HepG2 (cell line): Measurements from ENCODE around the gene PYGO2. TPM values are rescaled to one million over a fixed set of nuclear protein-coding genes. Genes with fewer than 3 reads are reported as not detected.

ENCODE experiments used
- ARNT ChIP-seq: fragments of 450-650 bp; IDR thresholded peaks from 2 replicates; pipeline ENCODE4 v1.6.1; 2017
- DMAP1 ChIP-seq: IDR thresholded peaks from 2 replicates; pipeline ENCODE4 v1.6.1; 2016
- RBM39 ChIP-seq: fragments of 200-400 bp; formaldehyde crosslinking; IDR thresholded peaks from one replicate; pipeline ENCODE4 v1.6.1; 2018; ENCODE audit warnings: antibody characterized with exemption, mild to moderate bottlenecking, low read depth, low read length; ENCODE audit not compliant: poor library complexity, severe bottlenecking
- RELA ChIP-seq: sonication (generic); formaldehyde crosslinking; IDR thresholded peaks from 2 replicates; pipeline ENCODE4 v1.4.0; 2020; ENCODE audit warnings: missing genetic modification reagents
- SNAPC2 ChIP-seq: sonication (generic); formaldehyde crosslinking; IDR thresholded peaks from 2 replicates; pipeline ENCODE4 v1.8.1; 2022; ENCODE audit warnings: mild to moderate bottlenecking, missing genetic modification reagents
- SUZ12 ChIP-seq: fragments of 150-350 bp; IDR thresholded peaks from 2 replicates; pipeline ENCODE4 v1.6.1; 2014; ENCODE audit warnings: low read depth, low read length
- THAP11 ChIP-seq: IDR thresholded peaks from 2 replicates; pipeline ENCODE4 v1.6.1; 2016; ENCODE audit warnings: missing biosample characterization, missing genetic modification reagents
- ZMAT3 ChIP-seq: sonication (generic); formaldehyde crosslinking; conservative IDR thresholded peaks from 2 replicates; pipeline ENCODE4 v1.7.0; 2021; ENCODE audit warnings: missing genetic modification reagents
- ZMYM4 ChIP-seq: sonication (generic); formaldehyde crosslinking; IDR thresholded peaks from 2 replicates; pipeline ENCODE4 v1.8.1; 2023; ENCODE audit warnings: mild to moderate bottlenecking, missing genetic modification reagents
- ZNF10 ChIP-seq: sonication (generic); formaldehyde crosslinking; IDR thresholded peaks from 2 replicates; pipeline ENCODE4 v1.4.0; 2020; ENCODE audit warnings: mild to moderate bottlenecking, low read depth, missing genetic modification reagents, borderline replicate concordance
- ZNF256 ChIP-seq: sonication (generic); formaldehyde crosslinking; conservative IDR thresholded peaks from 2 replicates; pipeline ENCODE4 v1.4.0; 2020; ENCODE audit warnings: missing genetic modification reagents
- ZNF441 ChIP-seq: sonication (generic); formaldehyde crosslinking; IDR thresholded peaks from 2 replicates; pipeline ENCODE4 v1.7.0; 2021; ENCODE audit warnings: missing genetic modification reagents, borderline replicate concordance
- ZNF605 ChIP-seq: sonication (generic); formaldehyde crosslinking; IDR thresholded peaks from 2 replicates; pipeline ENCODE4 v1.8.0; 2022; ENCODE audit warnings: mild to moderate bottlenecking, missing genetic modification reagents
- ZNF790 ChIP-seq: sonication (generic); formaldehyde crosslinking; IDR thresholded peaks from 2 replicates; pipeline ENCODE4 v1.8.0; 2022; ENCODE audit warnings: missing genetic modification reagents, mild to moderate bottlenecking, borderline replicate concordance
- polyA plus RNA-seq, 8 experiments: library from polyadenylated mRNA; depleted of rRNA in 3 of 8; stranded (reverse) in 7 of 8; unstranded in 1 of 8; fragments of >200 nt; fragmentation: Illumina TruSeq in 4 of 8; extraction: Trizol in 4 of 8; gene quantifications; 2 replicates each; pipeline versions ENCODE4 v1.2.1 to v1.2.3, GENCODE V29; 2011 to 2016; ENCODE audit warnings: low read depth in 4 of 8, missing spikeins in 1 of 8, mixed read lengths in 1 of 8; ENCODE audit not compliant: insufficient read depth in 1 of 8
- total RNA-seq, 5 experiments: library from RNA; depleted of rRNA; stranded (reverse); fragments of >200 nt; fragmentation: Illumina TruSeq; extraction: Trizol; gene quantifications; 2 replicates each; pipeline ENCODE4 v1.2.3, GENCODE V29; 2016; ENCODE audit warnings: low read depth in 1 of 5
- TF ChIP-seq, protein P1 (sequence below): IDR thresholded peaks from 2 replicates; pipeline ENCODE4 v1.6.1; 2016; ENCODE audit warnings: low read depth, missing genetic modification reagents, missing compliant biosample characterization
- TF ChIP-seq, protein P2 (sequence below): IDR thresholded peaks from 2 replicates; pipeline ENCODE4 v1.6.1; 2018; ENCODE audit warnings: missing genetic modification reagents, mild to moderate bottlenecking, missing compliant biosample characterization
- TF ChIP-seq, protein P3 (sequence below): sonication (generic); formaldehyde crosslinking; IDR thresholded peaks from 2 replicates; pipeline ENCODE4 v1.4.0; 2020; ENCODE audit warnings: missing genetic modification reagents
- TF ChIP-seq, protein P4 (sequence below): sonication (generic); formaldehyde crosslinking; IDR thresholded peaks from 2 replicates; pipeline ENCODE4 v1.4.0; 2020; ENCODE audit warnings: missing genetic modification reagents; ENCODE audit errors: not compliant biosample characterization
- TF ChIP-seq, protein P5 (sequence below): sonication (generic); formaldehyde crosslinking; IDR thresholded peaks from 2 replicates; pipeline ENCODE4 v1.8.1; 2023; ENCODE audit warnings: missing genetic modification reagents, mild to moderate bottlenecking, borderline replicate concordance
- TF ChIP-seq, protein P6 (sequence below): sonication (generic); formaldehyde crosslinking; IDR thresholded peaks from 2 replicates; pipeline ENCODE4 v1.5.1; 2020; ENCODE audit warnings: mild to moderate bottlenecking, moderate library complexity, missing genetic modification reagents

Gene PYGO2
- total and polyA plus RNA-seq, 2 of the 13 experiments (the other 11 are each of a cell fraction or from before 2014, with no cell fraction given): 20.3 to 21.8 TPM

DNA sequence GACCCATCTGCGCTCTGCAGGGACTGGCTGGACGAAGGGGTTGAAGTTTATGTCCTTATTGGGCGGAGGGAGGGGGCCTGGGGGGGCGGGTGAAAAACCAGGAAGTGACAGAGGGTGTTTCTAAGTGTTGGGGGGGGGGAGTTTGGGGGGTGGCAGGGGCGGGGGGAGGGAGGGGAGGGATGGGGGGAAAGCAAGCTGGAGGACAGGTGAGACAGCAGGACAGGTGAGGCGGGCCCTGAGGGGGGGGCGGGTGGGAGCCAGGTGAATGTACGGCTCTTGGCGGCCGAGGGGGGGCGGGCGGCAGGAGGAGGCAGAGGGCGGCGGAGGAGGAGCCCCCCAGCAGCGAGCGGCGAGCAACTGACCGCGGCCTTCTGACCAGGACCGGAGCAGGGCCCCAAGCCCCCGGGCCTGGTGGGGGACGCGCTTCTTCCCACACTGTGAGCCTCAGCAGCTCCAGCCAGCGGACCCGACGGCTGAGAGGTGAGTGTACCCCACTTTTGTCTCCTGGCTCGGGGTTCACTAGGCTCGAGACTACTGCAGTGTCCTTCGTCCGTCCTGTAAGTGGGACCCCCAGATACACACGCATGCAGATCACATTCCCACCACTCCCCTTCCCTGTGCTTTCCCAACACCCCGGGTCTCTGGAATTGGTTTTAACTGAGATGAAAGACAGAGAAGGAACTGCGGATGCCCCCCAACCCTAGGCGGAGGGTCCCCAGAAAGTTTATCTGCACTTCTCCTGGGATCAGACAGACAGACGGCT, 41.1 kb upstream of the PYGO2 start, which contains the start of gene ZBTB7B (continued):
- TF ChIP-seq, protein P1, sequence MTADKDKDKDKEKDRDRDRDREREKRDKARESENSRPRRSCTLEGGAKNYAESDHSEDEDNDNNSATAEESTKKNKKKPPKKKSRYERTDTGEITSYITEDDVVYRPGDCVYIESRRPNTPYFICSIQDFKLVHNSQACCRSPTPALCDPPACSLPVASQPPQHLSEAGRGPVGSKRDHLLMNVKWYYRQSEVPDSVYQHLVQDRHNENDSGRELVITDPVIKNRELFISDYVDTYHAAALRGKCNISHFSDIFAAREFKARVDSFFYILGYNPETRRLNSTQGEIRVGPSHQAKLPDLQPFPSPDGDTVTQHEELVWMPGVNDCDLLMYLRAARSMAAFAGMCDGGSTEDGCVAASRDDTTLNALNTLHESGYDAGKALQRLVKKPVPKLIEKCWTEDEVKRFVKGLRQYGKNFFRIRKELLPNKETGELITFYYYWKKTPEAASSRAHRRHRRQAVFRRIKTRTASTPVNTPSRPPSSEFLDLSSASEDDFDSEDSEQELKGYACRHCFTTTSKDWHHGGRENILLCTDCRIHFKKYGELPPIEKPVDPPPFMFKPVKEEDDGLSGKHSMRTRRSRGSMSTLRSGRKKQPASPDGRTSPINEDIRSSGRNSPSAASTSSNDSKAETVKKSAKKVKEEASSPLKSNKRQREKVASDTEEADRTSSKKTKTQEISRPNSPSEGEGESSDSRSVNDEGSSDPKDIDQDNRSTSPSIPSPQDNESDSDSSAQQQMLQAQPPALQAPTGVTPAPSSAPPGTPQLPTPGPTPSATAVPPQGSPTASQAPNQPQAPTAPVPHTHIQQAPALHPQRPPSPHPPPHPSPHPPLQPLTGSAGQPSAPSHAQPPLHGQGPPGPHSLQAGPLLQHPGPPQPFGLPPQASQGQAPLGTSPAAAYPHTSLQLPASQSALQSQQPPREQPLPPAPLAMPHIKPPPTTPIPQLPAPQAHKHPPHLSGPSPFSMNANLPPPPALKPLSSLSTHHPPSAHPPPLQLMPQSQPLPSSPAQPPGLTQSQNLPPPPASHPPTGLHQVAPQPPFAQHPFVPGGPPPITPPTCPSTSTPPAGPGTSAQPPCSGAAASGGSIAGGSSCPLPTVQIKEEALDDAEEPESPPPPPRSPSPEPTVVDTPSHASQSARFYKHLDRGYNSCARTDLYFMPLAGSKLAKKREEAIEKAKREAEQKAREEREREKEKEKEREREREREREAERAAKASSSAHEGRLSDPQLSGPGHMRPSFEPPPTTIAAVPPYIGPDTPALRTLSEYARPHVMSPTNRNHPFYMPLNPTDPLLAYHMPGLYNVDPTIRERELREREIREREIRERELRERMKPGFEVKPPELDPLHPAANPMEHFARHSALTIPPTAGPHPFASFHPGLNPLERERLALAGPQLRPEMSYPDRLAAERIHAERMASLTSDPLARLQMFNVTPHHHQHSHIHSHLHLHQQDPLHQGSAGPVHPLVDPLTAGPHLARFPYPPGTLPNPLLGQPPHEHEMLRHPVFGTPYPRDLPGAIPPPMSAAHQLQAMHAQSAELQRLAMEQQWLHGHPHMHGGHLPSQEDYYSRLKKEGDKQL (CRISPR knock-in tag): no peak
- TF ChIP-seq ZNF790 (CRISPR knock-in tag): no peak
- TF ChIP-seq ZNF605 (CRISPR knock-in tag): no peak
- TF ChIP-seq, protein P2, sequence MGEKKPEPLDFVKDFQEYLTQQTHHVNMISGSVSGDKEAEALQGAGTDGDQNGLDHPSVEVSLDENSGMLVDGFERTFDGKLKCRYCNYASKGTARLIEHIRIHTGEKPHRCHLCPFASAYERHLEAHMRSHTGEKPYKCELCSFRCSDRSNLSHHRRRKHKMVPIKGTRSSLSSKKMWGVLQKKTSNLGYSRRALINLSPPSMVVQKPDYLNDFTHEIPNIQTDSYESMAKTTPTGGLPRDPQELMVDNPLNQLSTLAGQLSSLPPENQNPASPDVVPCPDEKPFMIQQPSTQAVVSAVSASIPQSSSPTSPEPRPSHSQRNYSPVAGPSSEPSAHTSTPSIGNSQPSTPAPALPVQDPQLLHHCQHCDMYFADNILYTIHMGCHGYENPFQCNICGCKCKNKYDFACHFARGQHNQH (CRISPR knock-in tag): no peak
- TF ChIP-seq, protein P3, sequence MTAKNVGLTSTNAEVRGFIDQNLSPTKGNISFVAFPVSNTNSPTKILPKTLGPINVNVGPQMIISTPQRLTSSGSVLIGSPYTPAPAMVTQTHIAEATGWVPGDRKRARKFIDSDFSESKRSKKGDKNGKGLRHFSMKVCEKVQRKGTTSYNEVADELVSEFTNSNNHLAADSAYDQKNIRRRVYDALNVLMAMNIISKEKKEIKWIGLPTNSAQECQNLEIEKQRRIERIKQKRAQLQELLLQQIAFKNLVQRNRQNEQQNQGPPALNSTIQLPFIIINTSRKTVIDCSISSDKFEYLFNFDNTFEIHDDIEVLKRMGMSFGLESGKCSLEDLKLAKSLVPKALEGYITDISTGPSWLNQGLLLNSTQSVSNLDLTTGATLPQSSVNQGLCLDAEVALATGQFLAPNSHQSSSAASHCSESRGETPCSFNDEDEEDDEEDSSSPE (CRISPR knock-in tag): no peak
- TF ChIP-seq RELA (CRISPR knock-in tag): no peak
- TF ChIP-seq, protein P4, sequence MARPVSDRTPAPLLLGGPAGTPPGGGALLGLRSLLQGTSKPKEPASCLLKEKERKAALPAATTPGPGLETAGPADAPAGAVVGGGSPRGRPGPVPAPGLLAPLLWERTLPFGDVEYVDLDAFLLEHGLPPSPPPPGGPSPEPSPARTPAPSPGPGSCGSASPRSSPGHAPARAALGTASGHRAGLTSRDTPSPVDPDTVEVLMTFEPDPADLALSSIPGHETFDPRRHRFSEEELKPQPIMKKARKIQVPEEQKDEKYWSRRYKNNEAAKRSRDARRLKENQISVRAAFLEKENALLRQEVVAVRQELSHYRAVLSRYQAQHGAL (CRISPR knock-in tag): no peak
- TF ChIP-seq, protein P5, sequence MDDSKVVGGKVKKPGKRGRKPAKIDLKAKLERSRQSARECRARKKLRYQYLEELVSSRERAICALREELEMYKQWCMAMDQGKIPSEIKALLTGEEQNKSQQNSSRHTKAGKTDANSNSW: no peak
- TF ChIP-seq ZNF10 (CRISPR knock-in tag): no peak
- TF ChIP-seq ZNF441 (CRISPR knock-in tag): peak; percentile 56; the same call in 1 of the 2 replicates
- TF ChIP-seq ZMAT3 (CRISPR knock-in tag): no peak; the same call in 1 of the 2 replicates
- TF ChIP-seq THAP11 (CRISPR knock-in tag): no peak
- TF ChIP-seq, protein P6, sequence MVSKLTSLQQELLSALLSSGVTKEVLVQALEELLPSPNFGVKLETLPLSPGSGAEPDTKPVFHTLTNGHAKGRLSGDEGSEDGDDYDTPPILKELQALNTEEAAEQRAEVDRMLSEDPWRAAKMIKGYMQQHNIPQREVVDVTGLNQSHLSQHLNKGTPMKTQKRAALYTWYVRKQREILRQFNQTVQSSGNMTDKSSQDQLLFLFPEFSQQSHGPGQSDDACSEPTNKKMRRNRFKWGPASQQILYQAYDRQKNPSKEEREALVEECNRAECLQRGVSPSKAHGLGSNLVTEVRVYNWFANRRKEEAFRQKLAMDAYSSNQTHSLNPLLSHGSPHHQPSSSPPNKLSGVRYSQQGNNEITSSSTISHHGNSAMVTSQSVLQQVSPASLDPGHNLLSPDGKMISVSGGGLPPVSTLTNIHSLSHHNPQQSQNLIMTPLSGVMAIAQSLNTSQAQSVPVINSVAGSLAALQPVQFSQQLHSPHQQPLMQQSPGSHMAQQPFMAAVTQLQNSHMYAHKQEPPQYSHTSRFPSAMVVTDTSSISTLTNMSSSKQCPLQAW (CRISPR knock-in tag): no peak
- TF ChIP-seq ZNF256 (CRISPR knock-in tag): no peak
- TF ChIP-seq SNAPC2: no peak
- TF ChIP-seq ZMYM4: no peak
- no peak for TF ChIP-seq RBM39
- TF ChIP-seq DMAP1 (CRISPR knock-in tag): no peak
- TF ChIP-seq SUZ12: no peak
- TF ChIP-seq ARNT: no peak
